Neural progenitor cell (in vitro differentiated cells): Measurements from ENCODE around the gene PARK7. TPM values are rescaled to one million over a fixed set of nuclear protein-coding genes. Genes with fewer than 3 reads are reported as not detected.

Experiments
- DNase-seq: peaks from one replicate; pipeline ENCODE4 v3.0.0-alpha.2; 2016; ENCODE audit warnings: low spot score
- H2AFZ ChIP-seq: fragments of 200-600 bp; sonication (generic); replicated peaks from 2 replicates; pipeline ENCODE4 v1.6.1; 2016; ENCODE audit warnings: antibody characterized with exemption
- H3F3A ChIP-seq: fragments of 200-600 bp; sonication (generic); 2 replicates; pipeline ENCODE4 v1.6.1; 2016; ENCODE audit warnings: antibody characterized with exemption, low read depth
- H3K27ac ChIP-seq: fragments of 200-600 bp; sonication (generic); 2 replicates; pipeline ENCODE4 v1.5.1; 2016; ENCODE audit warnings: mild to moderate bottlenecking
- H3K27me3 ChIP-seq: fragments of 200-600 bp; sonication (generic); 2 replicates; pipeline ENCODE4 v1.6.1; 2016; ENCODE audit warnings: mild to moderate bottlenecking, moderate library complexity
- H3K36me3 ChIP-seq: fragments of 200-600 bp; sonication (generic); 2 replicates; pipeline ENCODE4 v1.5.1; 2016
- H3K4me1 ChIP-seq: fragments of 200-600 bp; sonication (generic); 2 replicates; pipeline ENCODE4 v1.6.1; 2016; ENCODE audit warnings: mixed run types
- H3K4me2 ChIP-seq: fragments of 200-600 bp; sonication (generic); 2 replicates; pipeline ENCODE4 v1.6.1; 2016
- H3K4me3 ChIP-seq: fragments of 200-600 bp; sonication (generic); 2 replicates; pipeline ENCODE4 v1.5.1; 2016
- H3K79me2 ChIP-seq: fragments of 200-600 bp; sonication (generic); 2 replicates; pipeline ENCODE4 v1.6.1; 2016; ENCODE audit warnings: low read depth
- H3K9ac ChIP-seq: fragments of 200-600 bp; sonication (generic); 2 replicates; pipeline ENCODE4 v1.6.1; 2016
- H3K9me3 ChIP-seq: fragments of 200-600 bp; sonication (generic); 2 replicates; pipeline ENCODE4 v1.5.1; 2016; ENCODE audit warnings: low read depth
- H4K20me1 ChIP-seq: fragments of 200-600 bp; sonication (generic); 2 replicates; pipeline ENCODE4 v1.6.1; 2016; ENCODE audit warnings: low read depth
- H3K27ac Mint-ChIP-seq: 3 replicates; pipeline ENCODE4 v1.8.0; 2021; ENCODE audit warnings: mixed read lengths
- H3K27me3 Mint-ChIP-seq: 2 replicates; pipeline ENCODE4 v1.8.0; 2022; ENCODE audit warnings: low read depth, mild to moderate bottlenecking, inconsistent platforms, moderate library complexity, mixed read lengths; ENCODE audit not compliant: insufficient read depth
- H3K36me3 Mint-ChIP-seq: 3 replicates; pipeline ENCODE4 v1.8.0; 2021; ENCODE audit warnings: mixed read lengths
- H3K4me1 Mint-ChIP-seq: 3 replicates; pipeline ENCODE4 v1.8.0; 2021; ENCODE audit warnings: mixed read lengths
- H3K4me3 Mint-ChIP-seq: 3 replicates; pipeline ENCODE4 v1.8.0; 2021; ENCODE audit warnings: mild to moderate bottlenecking, moderate library complexity, mixed read lengths
- H3K9me3 Mint-ChIP-seq: 3 replicates; pipeline ENCODE4 v1.8.0; 2020; ENCODE audit warnings: mixed read lengths
- CTCF ChIP-seq: fragments of 200-600 bp; sonication (generic); IDR thresholded peaks from 2 replicates; pipeline ENCODE4 v1.5.1; 2017; ENCODE audit warnings: antibody characterized with exemption, mild to moderate bottlenecking
- EZH2 ChIP-seq: fragments of 200-600 bp; sonication (generic); IDR thresholded peaks from 2 replicates; pipeline ENCODE4 v1.6.1; 2017; ENCODE audit warnings: antibody characterized with exemption, mild to moderate bottlenecking, moderate library complexity
- EZH2phosphoT487 ChIP-seq: fragments of 200-600 bp; sonication (generic); IDR thresholded peaks from 2 replicates; pipeline ENCODE4 v1.6.1; 2017; ENCODE audit warnings: antibody characterized with exemption
- total RNA-seq: library from RNA; depleted of rRNA; stranded (reverse); fragments of >200 nt; gene quantifications from 2 replicates; pipeline ENCODE4 v1.2.3, GENCODE V29; 2015; ENCODE audit warnings: low replicate concordance

Gene PARK7
- total RNA-seq, 1 donor from 2014 or later: 214 TPM

- Histone ChIP-seq H3K9me3 (no peaks in the 10 kb centered on the region), H3F3A (peaks cover 7% of the 10 kb centered on the region), H4K20me1 (peaks cover 10% of the 10 kb centered on the region), H2AFZ (no peak overlapping the region), H3K27me3 (no peaks in the 10 kb centered on the region), H3K36me3 (peaks cover 26% of the 10 kb centered on the region), H3K4me1 (peaks cover 9% of the 10 kb centered on the region), H3K4me2 (no peak overlapping the region), H3K27ac (no peak overlapping the region), H3K9ac (no peak overlapping the region), H3K4me3 (no peak overlapping the region), H3K79me2 (peaks cover 65% of the 10 kb centered on the region)
- Mint-ChIP-seq H3K4me1 (peaks cover 21% of the 10 kb centered on the region), H3K36me3 (peaks cover 21% of the 10 kb centered on the region), H3K9me3 (no peaks in the 10 kb centered on the region), H3K27me3 (peaks cover 2% of the 10 kb centered on the region), H3K4me3 (no peak overlapping the region), H3K27ac (no peak overlapping the region)
- TF ChIP-seq CTCF (no peak), EZH2 (no peak), EZH2phosphoT487 (no peak)
- DNase-seq: no peak
Measured at GRCh38 chr1:7964476-7964875, 3.0 kb downstream of the PARK7 start.

- no peaks in the 10 kb centered on the region for H3F3A ChIP-seq
- H2AFZ ChIP-seq: no peak overlapping the region
- peaks cover 10% of the 10 kb centered on the region for H4K20me1 ChIP-seq
- Mint-ChIP-seq H3K4me1 (peaks cover 8% of the 10 kb centered on the region), H3K36me3 (peaks cover 39% of the 10 kb centered on the region), H3K9me3 (no peaks in the 10 kb centered on the region), H3K27ac (no peak overlapping the region), H3K4me3 (no peak overlapping the region), H3K27me3 (peaks cover 2% of the 10 kb centered on the region)
- peaks cover 26% of the 10 kb centered on the region for H3K36me3 ChIP-seq
- peaks cover 9% of the 10 kb centered on the region for H3K4me1 ChIP-seq
- H3K9me3 ChIP-seq: no peaks in the 10 kb centered on the region
- H3K27me3 ChIP-seq: no peaks in the 10 kb centered on the region
- H3K79me2 ChIP-seq: peaks cover 50% of the 10 kb centered on the region
- H3K9ac ChIP-seq: no peak overlapping the region
- no peak overlapping the region for H3K27ac ChIP-seq
- H3K4me3 ChIP-seq: no peak overlapping the region
- TF ChIP-seq CTCF (no peak), EZH2 (no peak), EZH2phosphoT487 (no peak)
- no peak overlapping the region for H3K4me2 ChIP-seq
- DNase-seq: no peak
Measured at GRCh38 chr1:7967196-7967595, 5.7 kb downstream of the PARK7 start.

- Mint-ChIP-seq H3K4me3 (no peak overlapping the region), H3K4me1 (peaks cover 3% of the 10 kb centered on the region), H3K36me3 (peaks cover 42% of the 10 kb centered on the region), H3K27ac (no peak overlapping the region), H3K27me3 (peaks cover 2% of the 10 kb centered on the region), H3K9me3 (no peaks in the 10 kb centered on the region)
- H3K27ac ChIP-seq: no peak overlapping the region
- no peak overlapping the region for H3K9ac ChIP-seq
- peaks cover 4% of the 10 kb centered on the region for H3K4me1 ChIP-seq
- H3K79me2 ChIP-seq: peaks cover 46% of the 10 kb centered on the region
- H2AFZ ChIP-seq: no peak overlapping the region
- TF ChIP-seq CTCF: no peak
- no peak for TF ChIP-seq EZH2
- TF ChIP-seq EZH2phosphoT487: no peak
- H3F3A ChIP-seq: peaks cover 1% of the 10 kb centered on the region
- no peak for DNase-seq
- H4K20me1 ChIP-seq: peaks cover 10% of the 10 kb centered on the region
- no peak overlapping the region for H3K4me2 ChIP-seq
- H3K9me3 ChIP-seq: no peaks in the 10 kb centered on the region
- peaks cover 26% of the 10 kb centered on the region for H3K36me3 ChIP-seq
- H3K27me3 ChIP-seq: no peaks in the 10 kb centered on the region
- no peak overlapping the region for H3K4me3 ChIP-seq
Measured at GRCh38 chr1:7967651-7968050, 6.1 kb downstream of the PARK7 start.
